22Rv1 (cell line): ENCODE data around the gene SGCD.

ENCODE experiments used
- H3K27ac ChIP-seq: fragments of 450-650 bp; 2 replicates; pipeline ENCODE4 v1.5.1; 2017
- CTCF ChIP-seq: fragments of 450-650 bp; IDR thresholded peaks from 2 replicates; pipeline ENCODE4 v1.5.1; 2017; ENCODE audit warnings: mild to moderate bottlenecking
- ZFX ChIP-seq: fragments of 450-650 bp; IDR thresholded peaks from 2 replicates; pipeline ENCODE4 v1.6.1; 2017; ENCODE audit warnings: antibody characterized with exemption, borderline replicate concordance

Gene SGCD

GRCh38 chr5:156411957-156412356 is 85.0 kb downstream of the SGCD start:
- no peak for TF ChIP-seq CTCF
- no peak for TF ChIP-seq ZFX
- H3K27ac ChIP-seq = no peak overlapping the region

GRCh38 chr5:156414391-156414790 is 87.4 kb downstream of the SGCD start:
- no peak overlapping the region for H3K27ac ChIP-seq
- TF ChIP-seq ZFX (no peak), CTCF (no peak)

- TF ChIP-seq CTCF (no peak), ZFX (no peak)
- no peak overlapping the region for H3K27ac ChIP-seq
These were observed 92.7 kb downstream of the SGCD start for GRCh38 chr5:156419661-156420060.

- H3K27ac ChIP-seq = no peak overlapping the region
- TF ChIP-seq CTCF (no peak), ZFX (no peak)
These were observed 93.7 kb downstream of the SGCD start for GRCh38 chr5:156420665-156421064.

- no peak for TF ChIP-seq ZFX
- no peak overlapping the region for H3K27ac ChIP-seq
These were observed 94.8 kb downstream of the SGCD start for GRCh38 chr5:156421798-156422197.

GRCh38 chr5:156423597-156423996 is 96.6 kb downstream of the SGCD start:
- no peak for TF ChIP-seq ZFX
- no peak for TF ChIP-seq CTCF

GRCh38 chr5:156427315-156427714 is 100.4 kb downstream of the SGCD start:
- TF ChIP-seq ZFX (no peak), CTCF (no peak)
- no peak overlapping the region for H3K27ac ChIP-seq

More at GRCh38 chr5:156423597-156423996, 96.6 kb downstream of the SGCD start:
- H3K27ac ChIP-seq = no peak overlapping the region

GRCh38 chr5:156431956-156432829 is 105.2 kb downstream of the SGCD start:
- no peak overlapping the region for H3K27ac ChIP-seq
- TF ChIP-seq CTCF = no peak
